SK-N-SH treated with all-trans-retinoic acid at 6 μM for 48 hours (cell line): Measurements from ENCODE around the gene MUTYH.

ENCODE experiments used
- ATAC-seq: fragments of 200-7000 bp; cut with Tn5 transposase; 3 replicates; pipeline ENCODE4 v1.9.1; 2020; ENCODE audit warnings: mild to moderate bottlenecking, moderate library complexity
- ARNTL ChIP-seq: fragments of 450-650 bp; formaldehyde crosslinking; IDR thresholded peaks from 2 replicates; pipeline ENCODE4 v1.5.0; 2020; ENCODE audit warnings: low read depth, mild to moderate bottlenecking, moderate library complexity, borderline replicate concordance
- CREB5 ChIP-seq: fragments of 250-450 bp; sonication (Bioruptor Pico); IDR thresholded peaks from 2 replicates; pipeline ENCODE4 v1.5.1; 2020; ENCODE audit warnings: low read depth, mild to moderate bottlenecking, moderate library complexity
- CSDC2 ChIP-seq: fragments of 250-450 bp; sonication (Bioruptor Pico); IDR thresholded peaks from 2 replicates; pipeline ENCODE4 v1.5.0; 2020; ENCODE audit warnings: mild to moderate bottlenecking, moderate library complexity
- CSRNP3 ChIP-seq: fragments of 250-450 bp; sonication (Bioruptor Pico); IDR thresholded peaks from 2 replicates; pipeline ENCODE4 v1.5.1; 2021; ENCODE audit warnings: mild to moderate bottlenecking, moderate library complexity
- ESRRG ChIP-seq: fragments of 250-450 bp; sonication (Bioruptor Pico); IDR thresholded peaks from 2 replicates; pipeline ENCODE4 v1.6.1; 2021; ENCODE audit warnings: mild to moderate bottlenecking
- GLIS3 ChIP-seq: fragments of 250-450 bp; sonication (Bioruptor Pico); IDR thresholded peaks from 2 replicates; pipeline ENCODE4 v1.5.0; 2020; ENCODE audit warnings: mild to moderate bottlenecking, moderate library complexity
- ISL1 ChIP-seq: fragments of 250-450 bp; sonication (Bioruptor Pico); IDR thresholded peaks from 2 replicates; pipeline ENCODE4 v2.1.2; 2022; ENCODE audit warnings: mild to moderate bottlenecking, moderate library complexity
- PPARA ChIP-seq: fragments of 250-450 bp; sonication (Bioruptor Pico); IDR thresholded peaks from 2 replicates; pipeline ENCODE4 v1.5.0; 2020; ENCODE audit warnings: mild to moderate bottlenecking, borderline replicate concordance
- RARB ChIP-seq: fragments of 250-450 bp; sonication (Bioruptor Pico); IDR thresholded peaks from 2 replicates; pipeline ENCODE4 v1.8.0; 2021; ENCODE audit warnings: mild to moderate bottlenecking, moderate library complexity
- SNAI2 ChIP-seq: fragments of 250-450 bp; sonication (Bioruptor Pico); IDR thresholded peaks from 2 replicates; pipeline ENCODE4 v1.5.0; 2020; ENCODE audit warnings: mild to moderate bottlenecking, moderate library complexity
- TCF4 ChIP-seq: fragments of 250-450 bp; sonication (Bioruptor Pico); IDR thresholded peaks from 2 replicates; pipeline ENCODE4 v1.8.0; 2021; ENCODE audit warnings: mild to moderate bottlenecking, moderate library complexity, borderline replicate concordance
- TOX ChIP-seq: fragments of 250-450 bp; sonication (Bioruptor Pico); IDR thresholded peaks from 2 replicates; pipeline ENCODE4 v1.8.0; 2021; ENCODE audit warnings: mild to moderate bottlenecking, moderate library complexity, borderline replicate concordance
- TSHZ2 ChIP-seq: fragments of 250-450 bp; sonication (Bioruptor Pico); IDR thresholded peaks from 2 replicates; pipeline ENCODE4 v1.5.0; 2020; ENCODE audit warnings: mild to moderate bottlenecking, moderate library complexity
- ZFP3 ChIP-seq: fragments of 250-450 bp; sonication (Bioruptor Pico); IDR thresholded peaks from 2 replicates; pipeline ENCODE4 v1.5.0; 2020; ENCODE audit warnings: mild to moderate bottlenecking, moderate library complexity
- ZNF565 ChIP-seq: fragments of 450-650 bp; formaldehyde crosslinking; conservative IDR thresholded peaks from 2 replicates; pipeline ENCODE4 v1.5.0; 2020; ENCODE audit warnings: low read depth, mild to moderate bottlenecking, moderate library complexity
- ZNF70 ChIP-seq: fragments of 450-650 bp; formaldehyde crosslinking; IDR thresholded peaks from 2 replicates; pipeline ENCODE4 v1.5.0; 2020; ENCODE audit warnings: mild to moderate bottlenecking, moderate library complexity
- ZNF8 ChIP-seq: fragments of 450-650 bp; formaldehyde crosslinking; IDR thresholded peaks from 2 replicates; pipeline ENCODE4 v1.5.0; 2020; ENCODE audit warnings: mild to moderate bottlenecking, moderate library complexity
- TF ChIP-seq, protein P1 (sequence below): fragments of 250-450 bp; sonication (Bioruptor Pico); IDR thresholded peaks from 2 replicates; pipeline ENCODE4 v1.8.0; 2021; ENCODE audit warnings: low read depth, mild to moderate bottlenecking, moderate library complexity, borderline replicate concordance

Gene MUTYH

DNA sequence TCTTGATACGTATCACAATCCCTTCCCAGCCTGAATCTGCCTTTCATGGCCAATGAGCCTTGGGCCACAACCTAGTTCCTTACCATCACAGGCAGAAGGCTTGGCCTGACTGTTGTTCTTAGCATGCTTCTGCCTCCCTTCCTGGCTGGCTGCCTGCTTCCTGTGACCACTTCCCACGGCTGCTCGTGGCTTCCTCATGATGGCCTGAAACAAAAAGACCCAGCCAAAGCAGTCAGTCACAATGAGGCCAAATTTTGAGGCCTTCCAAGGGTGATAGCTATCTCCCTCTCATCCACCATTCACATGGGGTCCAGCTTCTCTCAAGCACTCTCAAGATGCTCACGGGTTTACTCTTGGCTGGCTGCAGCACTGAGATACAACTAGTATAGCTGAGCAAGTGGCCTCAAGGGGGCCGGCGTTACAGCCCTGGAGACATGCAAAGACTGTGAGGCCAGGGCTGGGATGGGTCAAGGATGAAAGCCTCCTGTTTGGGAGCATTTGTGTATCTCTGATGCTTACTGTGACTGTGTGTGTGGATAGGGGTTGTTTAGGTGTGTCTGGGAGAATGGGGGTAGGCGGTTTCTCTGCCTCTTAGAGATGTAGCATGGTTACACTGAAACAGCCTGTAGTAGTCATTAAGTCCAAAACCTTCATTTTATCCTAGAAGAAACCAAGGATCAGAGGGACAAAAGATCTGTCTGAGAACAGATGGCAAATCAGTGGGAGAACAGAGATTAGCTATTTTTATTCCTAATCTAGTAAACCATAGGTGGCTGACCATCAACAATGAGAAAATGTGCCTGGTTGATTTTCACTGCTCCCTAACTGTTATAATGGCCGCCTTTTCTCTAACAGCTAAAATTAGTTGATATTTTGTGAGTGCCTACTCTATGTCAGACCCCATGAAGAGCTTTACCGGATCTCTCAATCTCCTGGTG is 5.7 kb downstream of the MUTYH start:
- no peak for ATAC-seq
- TF ChIP-seq ESRRG (CRISPR knock-in tag) (no peak), ARNTL (CRISPR knock-in tag) (no peak), RARB (no peak), ZFP3 (CRISPR knock-in tag) (no peak), PPARA (CRISPR knock-in tag) (no peak), CSRNP3 (CRISPR knock-in tag) (no peak), ZNF8 (CRISPR knock-in tag) (no peak), ISL1 (CRISPR knock-in tag) (no peak), TCF4 (CRISPR knock-in tag) (no peak), ZNF70 (CRISPR knock-in tag) (no peak)

- no peak for ATAC-seq
- TF ChIP-seq TOX (CRISPR knock-in tag) = no peak
- no peak for TF ChIP-seq ZNF565 (CRISPR knock-in tag)
- no peak for TF ChIP-seq ZNF70 (CRISPR knock-in tag)
- TF ChIP-seq ZNF8 (CRISPR knock-in tag) = no peak
Observed at GRCh38 chr1:45332346-45332720, 7.9 kb downstream of the MUTYH start.

- ATAC-seq = no peak
- TF ChIP-seq TOX (CRISPR knock-in tag) = no peak
- no peak for TF ChIP-seq ARNTL (CRISPR knock-in tag)
- TF ChIP-seq SNAI2 (CRISPR knock-in tag) = no peak
- no peak for TF ChIP-seq ZNF565 (CRISPR knock-in tag)
- TF ChIP-seq, protein P1, sequence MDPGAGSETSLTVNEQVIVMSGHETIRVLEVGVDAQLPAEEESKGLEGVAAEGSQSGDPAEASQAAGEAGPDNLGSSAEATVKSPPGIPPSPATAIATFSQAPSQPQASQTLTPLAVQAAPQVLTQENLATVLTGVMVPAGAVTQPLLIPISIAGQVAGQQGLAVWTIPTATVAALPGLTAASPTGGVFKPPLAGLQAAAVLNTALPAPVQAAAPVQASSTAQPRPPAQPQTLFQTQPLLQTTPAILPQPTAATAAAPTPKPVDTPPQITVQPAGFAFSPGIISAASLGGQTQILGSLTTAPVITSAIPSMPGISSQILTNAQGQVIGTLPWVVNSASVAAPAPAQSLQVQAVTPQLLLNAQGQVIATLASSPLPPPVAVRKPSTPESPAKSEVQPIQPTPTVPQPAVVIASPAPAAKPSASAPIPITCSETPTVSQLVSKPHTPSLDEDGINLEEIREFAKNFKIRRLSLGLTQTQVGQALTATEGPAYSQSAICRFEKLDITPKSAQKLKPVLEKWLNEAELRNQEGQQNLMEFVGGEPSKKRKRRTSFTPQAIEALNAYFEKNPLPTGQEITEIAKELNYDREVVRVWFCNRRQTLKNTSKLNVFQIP = no peak
- TF ChIP-seq CREB5 = no peak
- no peak for TF ChIP-seq RARB
- TF ChIP-seq ISL1 (CRISPR knock-in tag) = no peak
- no peak for TF ChIP-seq TCF4 (CRISPR knock-in tag)
- no peak for TF ChIP-seq GLIS3 (CRISPR knock-in tag)
- no peak for TF ChIP-seq TSHZ2
- no peak for TF ChIP-seq CSRNP3 (CRISPR knock-in tag)
- TF ChIP-seq CSDC2 (CRISPR knock-in tag) = no peak
- TF ChIP-seq ZNF70 (CRISPR knock-in tag) = no peak
- TF ChIP-seq ESRRG (CRISPR knock-in tag) = no peak
Observed at GRCh38 chr1:45331436-45332345, 8.5 kb downstream of the MUTYH start.
